SW 1271 (cell line): ENCODE results near the gene RABL2B.

ENCODE experiments used
- DNase-seq, 2 experiments: peaks; one replicate each; lab custom pipeline; 2025; lab: John Stamatoyannopoulos, UW

Gene RABL2B

GRCh38 chr22:50737728-50738648 lies 45.4 kb downstream of the RABL2B start, which contains the start of gene ACR:
Gene ACR (plus strand): TSS chr22:50738204. CDS start chr22:50738236, 32 bp downstream.
- no peak for DNase-seq

- DNase-seq = no peak
Measured at GRCh38 chr22:50735739-50736030, 47.8 kb downstream of the RABL2B start.

GRCh38 chr22:50734986-50735738 lies 48.3 kb downstream of the RABL2B start:
- no peak for DNase-seq

- DNase-seq = no peak
Measured at GRCh38 chr22:50734343-50734771, 49.1 kb downstream of the RABL2B start.

- no peak for DNase-seq
Measured at GRCh38 chr22:50733521-50734342, 49.7 kb downstream of the RABL2B start.

GRCh38 chr22:50732681-50733080 lies 50.8 kb downstream of the RABL2B start:
- DNase-seq = no peak

- peak in 1 of 2 experiments; percentile 12 for DNase-seq
Measured at GRCh38 chr22:50731811-50732624, 51.4 kb downstream of the RABL2B start.

GRCh38 chr22:50730941-50731661 lies 52.3 kb downstream of the RABL2B start:
- DNase-seq = no peak

GRCh38 chr22:50730013-50730891 lies 53.2 kb downstream of the RABL2B start:
- no peak for DNase-seq

GRCh38 chr22:50729391-50730012 lies 53.9 kb downstream of the RABL2B start:
- no peak for DNase-seq

- no peak for DNase-seq
Measured at GRCh38 chr22:50728523-50728931, 54.9 kb downstream of the RABL2B start.

- DNase-seq = no peak
Measured at GRCh38 chr22:50727678-50728522, 55.5 kb downstream of the RABL2B start.

GRCh38 chr22:50726643-50727340 lies 56.6 kb downstream of the RABL2B start:
- no peak for DNase-seq

GRCh38 chr22:50725597-50725996 lies 57.8 kb downstream of the RABL2B start:
- no peak for DNase-seq

GRCh38 chr22:50724616-50725015 lies 58.8 kb downstream of the RABL2B start:
- no peak for DNase-seq

- DNase-seq = no peak
Measured at GRCh38 chr22:50723991-50724390, 59.4 kb downstream of the RABL2B start.

- DNase-seq = no peak
Measured at GRCh38 chr22:50722716-50723428, 60.6 kb downstream of the RABL2B start.
